Esophagus squamous epithelium (tissue), 4 donors: ENCODE data around the gene LIMK2.

Experiments
- POLR2A ChIP-seq, 4 donors: fragments of 450-650 bp; IDR thresholded peaks; one replicate each; pipeline ENCODE4 v1.6.1; 2017; ENCODE audit warnings: antibody characterized with exemption in 4 of 4, mild to moderate bottlenecking in 4 of 4, moderate library complexity in 3 of 4
- TF ChIP-seq, protein P1 (sequence below), 6 experiments: fragments of 450-650 bp in 4 of 6; fragments of 200-600 bp in 2 of 6; sonication (generic) in 2 of 6; IDR thresholded peaks; one replicate each; pipeline ENCODE4 v1.5.1; 2016 to 2019; ENCODE audit warnings: antibody characterized with exemption in 6 of 6, mild to moderate bottlenecking in 4 of 6, moderate library complexity in 4 of 6

DNA sequence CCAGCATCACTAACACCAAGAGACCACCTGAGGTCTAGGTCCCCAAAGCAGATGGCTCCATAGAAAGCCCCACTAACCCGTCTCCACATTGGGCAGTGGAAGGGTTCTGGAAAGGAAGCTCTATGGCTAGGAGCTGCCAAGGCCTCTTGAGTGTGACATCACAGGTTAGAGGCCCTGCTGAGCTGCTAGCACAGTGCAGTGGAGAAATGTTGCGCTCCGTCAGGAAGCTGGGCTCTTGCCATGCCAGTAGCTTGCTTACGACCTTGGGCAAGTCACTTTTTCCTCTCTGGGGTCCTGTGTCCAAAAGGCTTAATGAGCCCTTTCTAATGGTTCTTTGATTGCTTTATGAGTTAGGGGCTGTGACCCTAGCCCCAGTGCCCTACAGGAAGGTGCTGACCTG lies 69.6 kb downstream of the LIMK2 start:
- TF ChIP-seq, protein P1, sequence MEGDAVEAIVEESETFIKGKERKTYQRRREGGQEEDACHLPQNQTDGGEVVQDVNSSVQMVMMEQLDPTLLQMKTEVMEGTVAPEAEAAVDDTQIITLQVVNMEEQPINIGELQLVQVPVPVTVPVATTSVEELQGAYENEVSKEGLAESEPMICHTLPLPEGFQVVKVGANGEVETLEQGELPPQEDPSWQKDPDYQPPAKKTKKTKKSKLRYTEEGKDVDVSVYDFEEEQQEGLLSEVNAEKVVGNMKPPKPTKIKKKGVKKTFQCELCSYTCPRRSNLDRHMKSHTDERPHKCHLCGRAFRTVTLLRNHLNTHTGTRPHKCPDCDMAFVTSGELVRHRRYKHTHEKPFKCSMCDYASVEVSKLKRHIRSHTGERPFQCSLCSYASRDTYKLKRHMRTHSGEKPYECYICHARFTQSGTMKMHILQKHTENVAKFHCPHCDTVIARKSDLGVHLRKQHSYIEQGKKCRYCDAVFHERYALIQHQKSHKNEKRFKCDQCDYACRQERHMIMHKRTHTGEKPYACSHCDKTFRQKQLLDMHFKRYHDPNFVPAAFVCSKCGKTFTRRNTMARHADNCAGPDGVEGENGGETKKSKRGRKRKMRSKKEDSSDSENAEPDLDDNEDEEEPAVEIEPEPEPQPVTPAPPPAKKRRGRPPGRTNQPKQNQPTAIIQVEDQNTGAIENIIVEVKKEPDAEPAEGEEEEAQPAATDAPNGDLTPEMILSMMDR (IDR thresholded peaks at IDR 0.05), result no peak
- no peak for TF ChIP-seq POLR2A (IDR thresholded peaks at IDR 0.05)
